Skin epidermis (tissue), 12 donors: Measurements from ENCODE around the gene HECTD1.
"Not testable (repeated sequence)": the region's sequence is repeated elsewhere in the genome, so short reads cannot be mapped to it uniquely, and the experiment has no call there.

Experiments
- H3K27ac ChIP-seq, 21 experiments: fragments of 200-600 bp; sonication (generic) in 11 of 21; one replicate each; pipeline ENCODE4 v1.5.0; 2020; ENCODE audit warnings: mild to moderate bottlenecking in 3 of 21, inconsistent platforms in 2 of 21, moderate library complexity in 2 of 21
- H3K4me3 ChIP-seq, 7 experiments: fragments of 200-600 bp; sonication (generic) in 2 of 7; one replicate each; pipeline ENCODE4 v1.5.0; 2020; ENCODE audit warnings: inconsistent platforms in 2 of 7, mild to moderate bottlenecking in 2 of 7, moderate library complexity in 1 of 7

The HECTD1 gene

GRCh38 chr14:31070431-31070830 lies 137.2 kb downstream of the HECTD1 start:
- Histone ChIP-seq H3K4me3 (no peak overlapping the region), H3K27ac (peak overlapping the region in 1 of 21 experiments; percentile 33)

- no peak overlapping the region for H3K4me3 ChIP-seq
- no peak overlapping the region for H3K27ac ChIP-seq
Observed at GRCh38 chr14:31069343-31069742, 138.2 kb downstream of the HECTD1 start.

GRCh38 chr14:31068235-31068634 lies 139.4 kb downstream of the HECTD1 start:
- H3K4me3 ChIP-seq: no peak overlapping the region
- peak overlapping the region in 1 of 21 experiments; percentile 22 for H3K27ac ChIP-seq

GRCh38 chr14:31062908-31063307 lies 144.7 kb downstream of the HECTD1 start:
- not testable (repeated sequence) for H3K27ac ChIP-seq, H3K4me3 ChIP-seq

GRCh38 chr14:31060253-31060875 lies 147.2 kb downstream of the HECTD1 start:
- Histone ChIP-seq H3K27ac (peak overlapping the region in 10 of 21 experiments; percentile 1 to 78 (median 30)), H3K4me3 (no peak overlapping the region)

- H3K27ac ChIP-seq: peak overlapping the region in 17 of 21 experiments; percentile 10 to 78 (median 54)
Observed at GRCh38 chr14:31059152-31059924, 148.3 kb downstream of the HECTD1 start.

GRCh38 chr14:31057701-31058364 lies 149.8 kb downstream of the HECTD1 start:
- H3K4me3 ChIP-seq: no peak overlapping the region
- peak overlapping the region in 16 of 21 experiments; percentile 14 to 78 (median 44) for H3K27ac ChIP-seq

More at GRCh38 chr14:31059152-31059924, 148.3 kb downstream of the HECTD1 start:
- H3K4me3 ChIP-seq: no peak overlapping the region

- Histone ChIP-seq H3K27ac (peak overlapping the region in 2 of 21 experiments; percentile 38 to 66), H3K4me3 (no peak overlapping the region)
Observed at GRCh38 chr14:31057035-31057434, 150.6 kb downstream of the HECTD1 start.

- peak overlapping the region in 1 of 21 experiments; percentile 5 for H3K27ac ChIP-seq
- not testable (repeated sequence) for H3K4me3 ChIP-seq
Observed at GRCh38 chr14:31052905-31053586, 154.5 kb downstream of the HECTD1 start.

- no peak overlapping the region for H3K4me3 ChIP-seq
- H3K27ac ChIP-seq: no peak overlapping the region
Observed at GRCh38 chr14:31051511-31051910, 156.1 kb downstream of the HECTD1 start.

GRCh38 chr14:31051023-31051422 lies 156.6 kb downstream of the HECTD1 start:
- H3K27ac ChIP-seq: no peak overlapping the region
- no peak overlapping the region for H3K4me3 ChIP-seq
